GM12891 (cell line): ENCODE results near the gene DCUN1D1.

Experiments used
- POLR2A ChIP-seq: IDR thresholded peaks from 2 replicates; pipeline ENCODE4 v1.6.1; 2011; ENCODE audit warnings: low read depth, low read length, control low read depth
- POLR2AphosphoS5 ChIP-seq: IDR thresholded peaks from 2 replicates; pipeline ENCODE4 v1.6.1; 2011; ENCODE audit warnings: low read depth, low read length, control low read depth
- TAF1 ChIP-seq: IDR thresholded peaks from 2 replicates; pipeline ENCODE4 v1.6.1; 2011; ENCODE audit warnings: low read depth, low read length, control low read depth

DNA sequence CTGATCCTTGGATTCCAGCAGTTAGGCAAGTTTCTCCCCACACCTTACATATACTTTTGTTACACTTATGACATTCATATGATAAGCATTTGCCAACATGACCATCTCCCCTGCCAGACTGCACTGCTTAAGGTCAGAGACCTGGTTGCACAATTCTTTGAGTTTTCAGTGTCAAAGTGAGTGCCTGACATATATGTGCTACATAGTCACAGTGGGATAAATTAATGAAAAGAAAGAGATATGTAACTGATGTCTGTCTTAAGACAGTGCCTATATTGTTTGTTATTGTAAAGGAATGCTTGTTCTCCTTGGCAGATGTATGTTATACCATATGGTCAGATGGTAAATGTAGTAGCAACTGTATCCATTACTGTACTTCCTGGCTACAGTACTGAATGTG is 3.5 kb upstream of the DCUN1D1 start:
- TF ChIP-seq POLR2AphosphoS5 (no peak), POLR2A (no peak), TAF1 (no peak)
